Heart left ventricle (tissue), 16 donors: ENCODE results near the gene SNX24. TPM values are rescaled to one million over a fixed set of nuclear protein-coding genes. Genes with fewer than 3 reads are reported as not detected.

Experiments used
- ATAC-seq, 4 donors: fragments of 200-7000 bp; cut with Tn5 transposase; one replicate each; pipeline ENCODE4 v1.9.1; 2020 to 2022; ENCODE audit warnings: moderate library complexity in 4 of 4, mild to moderate bottlenecking in 3 of 4, moderate number of reproducible peaks in 1 of 4
- DNase-seq, 5 donors: peaks; one replicate each; pipeline ENCODE4 v3.0.0-alpha.2; 2020
- H3K27ac ChIP-seq, 12 donors: fragments of 200-600 bp; sonication (generic) in 4 of 12; one replicate each; pipeline versions ENCODE4 v1.5.0 to v1.8.0; 2016 to 2022; ENCODE audit warnings: mild to moderate bottlenecking in 2 of 12
- H3K27me3 ChIP-seq, 9 donors: fragments of 200-600 bp; sonication (generic) in 2 of 9; one replicate each; pipeline versions ENCODE4 v1.5.1 to v1.8.0; 2016 to 2022; ENCODE audit warnings: mild to moderate bottlenecking in 3 of 9
- H3K36me3 ChIP-seq, 9 donors: fragments of 200-600 bp; sonication (generic) in 2 of 9; one replicate each; pipeline versions ENCODE4 v1.5.0 to v1.8.0; 2018 to 2022; ENCODE audit warnings: mild to moderate bottlenecking in 2 of 9
- H3K4me1 ChIP-seq, 12 donors: fragments of 200-600 bp; sonication (generic) in 4 of 12; one replicate each; pipeline versions ENCODE4 v1.5.0 to v1.8.0; 2016 to 2022; ENCODE audit warnings: mild to moderate bottlenecking in 3 of 12
- H3K4me3 ChIP-seq, 12 donors: fragments of 200-600 bp; sonication (generic) in 4 of 12; one replicate each; pipeline versions ENCODE4 v1.5.0 to v1.8.0; 2017 to 2022; ENCODE audit warnings: mild to moderate bottlenecking in 9 of 12, moderate library complexity in 4 of 12
- H3K9me3 ChIP-seq, 12 donors: fragments of 200-600 bp; sonication (generic) in 4 of 12; one replicate each; pipeline versions ENCODE4 v1.5.0 to v1.8.0; 2016 to 2022; ENCODE audit warnings: mild to moderate bottlenecking in 1 of 12
- POLR2A ChIP-seq, 2 donors: fragments of 450-650 bp; IDR thresholded peaks; one replicate each; pipeline ENCODE4 v1.6.1; 2017; ENCODE audit warnings: antibody characterized with exemption in 2 of 2, mild to moderate bottlenecking in 2 of 2, moderate library complexity in 2 of 2
- WGBS, 4 donors: extraction: QIAGEN DNeasy Blood & Tissue Kit in 2 of 4; methylation state at CpG; one replicate each; pipeline versions ENCODE4 v1.1.5 to v1.1.7; 2013 to 2018; 5-methylcytosine and 5-hydroxymethylcytosine counted together
- intact Hi-C, 10 donors: fragments of 100-400 bp; cut with DNase I; formaldehyde crosslinking; loops; one replicate each; pipeline versions ENCODE4 v1.11.1 to v1.14.2; 2022
- polyA plus RNA-seq, 2 donors: library from polyadenylated mRNA; stranded (reverse); fragments of 200-250 nt; gene quantifications; one replicate each; pipeline ENCODE4 v1.2.3, GENCODE V29; 2013
- total RNA-seq, 9 donors: library from RNA; depleted of rRNA in 2 of 9; stranded (reverse); fragments of >200 nt in 2 of 9; fragmentation: NEBNext Ultra II Directional in 3 of 9; extraction: Animal tissue kit (Norgen Biotek cat#: 25700) in 3 of 9; gene quantifications; one replicate each; pipeline versions ENCODE4 v1.1.0 to v1.2.4, GENCODE V29; 2016 to 2023
- TF ChIP-seq, protein P1 (sequence below), 12 donors: fragments of 200-600 bp; sonication (generic) in 4 of 12; IDR thresholded peaks; one replicate each; pipeline versions ENCODE4 v1.5.0 to v1.8.0; 2018 to 2022; ENCODE audit warnings: antibody characterized with exemption in 12 of 12, mild to moderate bottlenecking in 5 of 12
- donor health status: ischemic (EF 13 %, LVEDD 7.1; RV severe dilation, severe dysfunction).
- donor health status: healthy with polysubstance abuse.
- donor health status: DM: no; HTN: yes; CAD: no.
- donor health status: DM: no; HTN: no; CAD: no.
- donor health status: ischemic (EF 25% LVEDD 6.9; RV normal size, moderate dysfunction).
- donor health status: ischemic (EF 25% LVEDD 5.7; RV mildly dilated, moderate dysfunction).
- donor health status: healthy.
- donor health status: DM: yes; HTN: yes; CAD: no.
- donor health status: ischemic (EF 35%, LVEDD 5.7; RV mildly dilated, moderate dysfunction).
- donor health status: nonischemic (EF 11% LVEDD 7.7; RV severe dilation, severe dysfunction).
- donor health status: DM: yes; HTN: yes; CAD: no.
- donor health status: PGD.
- donor health status: ischemic (EF 29% LVEDD 5.4; RV normal size, mild dysfunction).
- donor health status: nonischemic (EF 23%, LVEDD 6.1; RV moderate dilation, normal function).

The SNX24 gene
- total and polyA plus RNA-seq, 11 donors = 10.0 to 21.2 (median 14.8) TPM

DNA sequence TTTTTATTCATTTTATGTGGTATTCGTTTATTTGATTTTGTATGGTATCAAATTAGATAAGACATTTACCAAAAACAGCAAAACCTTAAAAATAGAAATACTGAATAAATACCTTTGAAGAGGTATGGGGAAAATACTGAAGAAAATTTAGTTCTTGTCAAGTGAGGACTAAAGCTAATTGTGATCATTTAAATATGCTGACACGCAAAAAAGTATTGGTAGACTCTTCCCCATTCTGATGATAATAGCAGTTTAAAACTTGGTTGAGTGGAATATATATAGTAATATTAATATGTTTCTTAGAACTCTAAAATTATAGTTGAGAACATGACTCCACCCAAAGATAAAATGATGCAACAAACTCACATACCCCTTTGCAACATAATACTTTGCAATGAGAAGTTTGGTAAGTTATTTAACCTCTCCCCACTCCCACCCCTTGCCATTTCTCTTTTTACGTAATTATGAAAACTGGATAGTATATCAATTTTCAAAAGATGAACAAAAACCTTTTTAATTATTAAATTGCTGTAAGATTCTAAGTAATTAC is 30.1 kb upstream of the SNX24 start:
- intact Hi-C loops = no loop called here
- ATAC-seq = no peak
- no peaks in the 10 kb centered on the region for H3K9me3 ChIP-seq
- WGBS, 4 donors = 95 to 98% (median 96%) methylated on average over 3 of the region's 3 CpGs
- no peak overlapping the region for H3K4me3 ChIP-seq
- no peaks in the 10 kb centered on the region for H3K27me3 ChIP-seq
- TF ChIP-seq, protein P1, sequence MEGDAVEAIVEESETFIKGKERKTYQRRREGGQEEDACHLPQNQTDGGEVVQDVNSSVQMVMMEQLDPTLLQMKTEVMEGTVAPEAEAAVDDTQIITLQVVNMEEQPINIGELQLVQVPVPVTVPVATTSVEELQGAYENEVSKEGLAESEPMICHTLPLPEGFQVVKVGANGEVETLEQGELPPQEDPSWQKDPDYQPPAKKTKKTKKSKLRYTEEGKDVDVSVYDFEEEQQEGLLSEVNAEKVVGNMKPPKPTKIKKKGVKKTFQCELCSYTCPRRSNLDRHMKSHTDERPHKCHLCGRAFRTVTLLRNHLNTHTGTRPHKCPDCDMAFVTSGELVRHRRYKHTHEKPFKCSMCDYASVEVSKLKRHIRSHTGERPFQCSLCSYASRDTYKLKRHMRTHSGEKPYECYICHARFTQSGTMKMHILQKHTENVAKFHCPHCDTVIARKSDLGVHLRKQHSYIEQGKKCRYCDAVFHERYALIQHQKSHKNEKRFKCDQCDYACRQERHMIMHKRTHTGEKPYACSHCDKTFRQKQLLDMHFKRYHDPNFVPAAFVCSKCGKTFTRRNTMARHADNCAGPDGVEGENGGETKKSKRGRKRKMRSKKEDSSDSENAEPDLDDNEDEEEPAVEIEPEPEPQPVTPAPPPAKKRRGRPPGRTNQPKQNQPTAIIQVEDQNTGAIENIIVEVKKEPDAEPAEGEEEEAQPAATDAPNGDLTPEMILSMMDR (IDR thresholded peaks at IDR 0.05) = no peak
- no peak for DNase-seq
- no peak overlapping the region for H3K27ac ChIP-seq
- H3K4me1 ChIP-seq = no peaks in the 10 kb centered on the region
- peaks cover 0 to 73% (median 34%) of the 10 kb centered on the region in 9 donors for H3K36me3 ChIP-seq

DNA sequence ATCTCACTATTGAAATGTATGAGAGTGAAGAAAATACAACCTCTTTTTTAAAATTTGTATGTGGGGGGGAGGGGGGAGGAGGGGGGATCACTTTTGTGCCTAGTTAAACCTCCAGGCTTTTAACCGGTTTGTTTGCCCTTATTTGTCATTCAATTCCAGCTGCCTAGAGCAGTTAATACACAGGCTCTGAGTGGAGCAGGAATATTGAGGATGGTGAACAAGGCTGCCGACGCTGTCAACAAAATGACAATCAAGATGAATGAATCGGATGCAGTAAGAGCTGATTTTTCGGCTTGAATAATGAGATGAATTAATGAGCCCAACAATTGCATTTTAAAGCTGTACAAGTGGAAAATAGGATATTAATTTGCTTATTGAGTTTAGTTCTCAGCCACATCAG is 28.7 kb upstream of the SNX24 start:
- TF ChIP-seq, protein P1 (IDR thresholded peaks at IDR 0.05) = no peak
- TF ChIP-seq POLR2A (IDR thresholded peaks at IDR 0.05) = no peak
- no peaks in the 10 kb centered on the region for H3K9me3 ChIP-seq
- WGBS, 4 donors = 84 to 89% (median 88%) methylated on average over 5 of the region's 5 CpGs
- no peaks in the 10 kb centered on the region for H3K4me1 ChIP-seq
- H3K27ac ChIP-seq = no peak overlapping the region
- no peak overlapping the region for H3K4me3 ChIP-seq
- DNase-seq (no peak), ATAC-seq (no peak)
- H3K27me3 ChIP-seq = no peaks in the 10 kb centered on the region
- peaks cover 0 to 79% (median 48%) of the 10 kb centered on the region in 9 donors for H3K36me3 ChIP-seq
- intact Hi-C loops = no loop called here

DNA sequence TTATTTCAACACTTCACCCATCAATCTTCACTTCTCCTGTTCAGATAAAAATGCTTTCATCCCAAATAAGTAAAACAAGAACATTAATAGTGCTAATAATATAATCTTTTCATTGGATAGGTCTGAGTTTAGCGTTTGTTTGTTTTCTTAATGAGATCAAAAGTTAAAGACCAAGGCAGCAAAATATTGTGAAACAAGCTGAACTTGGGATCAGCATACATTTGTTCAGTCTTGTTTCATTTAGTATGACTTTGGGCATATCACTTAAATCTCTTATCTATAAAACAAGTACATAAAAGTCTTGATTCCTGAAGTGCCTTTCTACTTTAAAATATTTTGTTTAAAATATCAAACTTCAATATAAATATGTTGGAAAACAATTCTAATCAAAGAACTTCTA is 13.4 kb upstream of the SNX24 start:
- no peak overlapping the region for H3K4me3 ChIP-seq
- ATAC-seq (no peak), DNase-seq (no peak)
- no peaks in the 10 kb centered on the region for H3K4me1 ChIP-seq
- no peak overlapping the region for H3K27ac ChIP-seq
- TF ChIP-seq, protein P1 (IDR thresholded peaks at IDR 0.05) = no peak
- TF ChIP-seq POLR2A (IDR thresholded peaks at IDR 0.05) = no peak
- H3K36me3 ChIP-seq = peaks cover 0 to 46% (median 36%) of the 10 kb centered on the region in 9 donors
- H3K9me3 ChIP-seq = no peaks in the 10 kb centered on the region
- no peaks in the 10 kb centered on the region for H3K27me3 ChIP-seq
- intact Hi-C loops = no loop called here
- WGBS, 4 donors = 89 to 97% (median 91%) methylated on average over 1 of the region's 1 CpG

DNA sequence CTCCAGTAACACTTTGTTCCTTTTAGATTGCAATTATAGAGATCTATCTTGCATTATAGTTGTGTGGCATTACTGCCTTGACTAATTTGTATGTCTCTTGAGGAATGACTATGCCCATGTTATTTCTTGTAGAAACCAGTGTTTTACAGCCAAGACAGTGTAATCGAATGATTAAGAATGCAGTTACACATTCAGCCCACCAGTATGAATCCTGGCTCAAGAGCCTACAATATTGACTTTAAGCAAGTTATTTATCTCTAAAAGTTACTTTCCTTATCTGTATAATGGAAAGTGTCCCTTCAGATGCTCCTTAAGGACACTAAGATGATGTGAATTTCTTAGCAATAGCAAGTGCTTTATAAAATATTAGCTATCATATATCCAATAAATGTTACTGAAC is 9.7 kb upstream of the SNX24 start:
- intact Hi-C loops = no loop called here
- no peak for DNase-seq
- no peak for ATAC-seq
- no peak overlapping the region for H3K27ac ChIP-seq
- H3K4me3 ChIP-seq = no peak overlapping the region
- no peaks in the 10 kb centered on the region for H3K4me1 ChIP-seq
- peaks cover 0 to 9% (median under 1%) of the 10 kb centered on the region in 9 donors for H3K36me3 ChIP-seq
- WGBS, 4 donors = 73 to 90% (median 87%) methylated on average over 1 of the region's 1 CpG
- TF ChIP-seq POLR2A (IDR thresholded peaks at IDR 0.05) = no peak
- TF ChIP-seq, protein P1 (IDR thresholded peaks at IDR 0.05) = no peak
- H3K27me3 ChIP-seq = no peaks in the 10 kb centered on the region
- H3K9me3 ChIP-seq = peaks cover 0 to 7% (median 0%) of the 10 kb centered on the region in 12 donors
